NCI-H748 (cell line): ENCODE results near the gene TENM3.

ENCODE experiments used
- DNase-seq: peaks from one replicate; lab custom pipeline; 2025; ENCODE audit not compliant: unreplicated experiment; lab: John Stamatoyannopoulos, UW

Gene TENM3

DNA sequence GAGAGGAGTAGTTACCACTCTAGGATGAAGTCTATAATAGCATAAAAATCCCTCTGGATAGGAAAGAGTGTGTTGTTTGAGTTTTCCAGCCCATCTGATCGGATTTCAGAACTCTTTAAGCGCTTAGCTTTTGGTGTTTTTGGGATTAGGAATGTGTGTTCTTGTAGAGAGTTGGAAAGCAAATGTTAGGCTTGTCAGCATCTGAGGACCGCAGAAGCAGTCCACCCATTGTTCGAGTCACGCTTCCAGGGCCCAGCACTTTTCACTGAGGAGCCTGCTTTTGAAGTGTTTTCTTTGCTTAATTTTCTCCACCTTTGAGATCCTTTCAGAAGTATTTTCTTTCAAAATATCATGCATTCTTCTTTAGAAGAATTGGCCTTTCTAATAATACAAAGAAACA, 306.2 kb downstream of the TENM3 start:
- DNase-seq: no peak

DNA sequence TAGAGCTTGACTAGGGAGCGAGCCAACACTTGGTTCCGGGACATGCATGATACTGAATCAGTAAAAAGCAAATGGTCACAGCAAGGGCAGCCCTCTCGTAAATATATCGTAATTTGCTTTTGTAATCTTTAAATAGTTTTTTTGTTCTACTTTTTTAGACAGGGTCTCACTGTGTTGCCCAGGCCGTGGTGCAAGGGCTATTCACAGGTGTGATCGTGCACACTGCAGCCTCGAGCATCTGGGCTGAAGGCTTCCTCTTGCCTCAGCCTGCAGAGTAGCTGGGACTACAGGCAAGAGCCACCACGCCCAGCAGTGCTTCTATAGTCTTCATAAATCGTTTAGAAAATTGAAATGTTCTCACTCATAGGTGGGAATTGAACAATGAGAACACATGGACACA, 309.7 kb downstream of the TENM3 start:
- no peak for DNase-seq

DNA sequence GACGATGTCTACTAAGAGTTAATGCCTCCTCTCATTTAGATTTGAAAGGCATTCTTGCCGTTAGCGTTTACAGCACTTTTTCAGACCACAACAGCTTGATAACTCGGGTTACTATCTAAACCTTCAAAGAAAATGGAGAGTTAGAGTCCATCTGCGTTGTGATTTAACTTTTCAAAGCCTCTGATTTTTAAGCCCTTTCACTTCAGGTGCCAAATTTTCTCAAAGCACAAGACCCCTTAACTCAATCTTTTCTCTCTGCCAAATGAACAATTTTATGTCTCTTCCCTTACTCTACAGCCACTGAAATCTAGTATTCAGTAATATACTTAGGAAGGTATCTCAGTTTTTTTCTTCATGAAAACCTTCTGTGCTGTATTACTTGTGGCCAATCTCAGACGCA, 310.5 kb downstream of the TENM3 start:
- DNase-seq: no peak

DNA sequence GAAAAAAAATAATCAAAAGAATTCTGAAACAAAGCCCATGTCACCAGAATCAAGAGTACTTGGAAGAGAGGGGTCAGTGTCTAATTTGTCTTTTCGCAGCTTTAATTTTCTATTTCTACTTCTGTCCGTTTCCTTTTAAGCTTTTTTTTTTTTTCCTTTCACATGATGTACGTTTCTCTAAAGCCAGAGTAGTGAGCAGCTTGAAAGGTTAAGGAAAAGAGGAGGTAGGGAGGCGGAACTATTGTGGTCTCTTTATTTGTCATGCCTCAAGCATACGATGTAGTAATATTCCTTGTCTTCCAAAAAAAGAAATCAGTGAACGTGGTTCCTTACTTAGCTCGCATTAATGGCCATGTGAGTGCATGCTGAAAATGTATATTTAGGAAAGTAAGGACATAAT, 311.5 kb downstream of the TENM3 start:
- no peak for DNase-seq

DNA sequence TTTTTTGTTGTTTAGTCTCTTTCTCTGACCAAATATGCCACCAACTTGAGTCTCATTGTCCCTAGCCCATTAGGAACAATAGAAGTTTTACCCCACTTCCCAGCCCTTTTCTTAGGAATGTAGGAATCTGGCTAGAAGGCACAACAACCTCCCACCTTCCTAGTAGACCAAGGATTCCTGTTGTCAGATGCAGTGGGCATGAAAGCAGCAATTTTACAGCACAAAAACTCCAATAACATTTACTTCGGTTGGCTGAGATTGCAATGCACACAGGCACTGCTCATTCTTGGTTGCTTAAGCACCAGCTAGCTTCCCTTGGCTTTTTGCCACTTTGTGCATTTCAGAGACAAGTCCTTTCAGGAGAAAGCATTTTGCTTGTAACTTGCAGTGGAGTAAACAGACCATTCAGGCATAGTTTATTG, 312.8 kb downstream of the TENM3 start:
- DNase-seq: peak; percentile 31

DNA sequence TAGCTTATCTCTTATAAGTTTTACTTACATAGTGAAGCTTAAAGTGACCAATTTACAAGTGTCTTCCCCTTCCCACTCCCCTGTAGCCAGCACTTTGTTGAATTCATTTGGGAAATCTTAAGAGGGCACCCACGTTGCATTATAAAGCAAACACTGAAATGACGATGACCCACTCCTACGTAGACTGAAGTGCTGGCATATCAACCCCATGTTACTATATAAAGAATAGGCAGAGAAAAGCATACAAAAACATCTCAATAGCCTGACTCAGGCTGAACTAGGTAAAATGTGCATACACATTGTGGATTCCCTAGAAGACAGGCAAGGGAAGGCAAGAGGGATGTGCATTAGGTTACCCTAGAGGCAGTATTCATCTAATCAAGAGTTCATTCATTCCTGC, 313.4 kb downstream of the TENM3 start:
- peak; percentile 5 for DNase-seq

DNA sequence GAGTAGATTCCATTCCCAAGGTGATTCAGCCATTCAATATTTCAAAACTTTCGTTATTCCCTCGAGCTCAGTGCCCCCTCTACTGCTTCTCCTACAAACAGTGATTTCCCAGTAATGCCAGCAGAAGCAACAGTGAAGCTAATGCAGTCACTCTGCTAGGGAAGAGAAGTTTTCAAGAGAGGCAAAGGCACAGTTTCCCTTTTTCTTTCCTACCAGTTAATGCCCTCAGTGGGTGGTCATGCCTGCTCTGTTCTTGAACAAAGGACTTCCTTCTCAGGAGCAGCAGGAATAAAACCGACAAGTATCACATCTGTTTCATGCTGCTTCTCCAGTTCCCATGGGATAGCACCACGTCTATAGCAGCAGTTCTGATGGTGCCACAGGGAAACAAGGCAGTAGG, 317.2 kb downstream of the TENM3 start:
- peak; percentile 40 for DNase-seq

DNA sequence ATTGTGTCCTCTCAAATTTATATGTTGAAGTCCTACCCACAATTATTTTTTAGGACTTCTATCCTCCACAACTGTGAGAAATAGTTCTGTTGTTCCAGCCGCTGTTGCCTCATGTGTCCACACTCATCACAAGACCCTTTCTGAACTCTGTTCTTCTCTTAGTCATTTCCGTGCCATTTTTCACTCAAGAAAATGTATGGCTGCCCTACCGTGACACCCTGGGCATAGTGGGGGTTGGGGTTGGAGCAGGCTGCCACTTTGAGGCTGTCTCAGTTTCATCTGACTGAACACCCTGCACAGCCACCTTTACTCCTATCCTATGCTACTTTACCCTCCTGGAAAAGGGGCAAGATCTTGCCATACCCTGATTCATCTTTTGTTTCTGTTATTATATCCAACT, 319.1 kb downstream of the TENM3 start:
- DNase-seq: no peak

DNA sequence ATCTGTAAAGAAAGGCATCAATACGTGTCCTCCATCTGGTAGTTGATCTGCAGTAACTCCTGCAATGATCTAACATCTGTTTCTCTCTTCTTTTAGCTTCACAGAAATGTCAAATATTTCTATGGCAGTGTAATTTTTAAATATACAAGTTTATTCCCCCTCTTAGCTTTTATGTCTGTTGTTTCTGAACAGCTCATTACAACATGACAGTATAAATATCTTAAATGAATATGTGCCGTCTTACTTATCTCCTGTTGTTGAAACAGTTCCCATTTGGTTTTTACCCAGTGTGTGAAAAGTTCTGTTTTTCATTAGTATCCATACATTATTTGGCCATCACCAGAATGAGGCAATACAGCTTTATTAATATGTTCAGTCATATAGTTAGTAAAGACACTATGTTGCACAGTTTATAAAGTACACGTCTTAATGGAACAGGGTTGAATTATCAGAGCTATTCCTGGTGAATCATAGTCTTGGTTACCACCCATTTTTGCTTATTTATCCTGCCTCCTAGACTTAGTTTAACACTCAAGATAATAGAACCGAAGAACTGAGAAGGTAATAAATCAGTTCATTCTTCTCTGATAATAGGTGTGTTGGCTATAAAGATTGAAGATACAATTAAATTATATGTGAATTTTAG, 321.6 kb downstream of the TENM3 start:
- DNase-seq: no peak

DNA sequence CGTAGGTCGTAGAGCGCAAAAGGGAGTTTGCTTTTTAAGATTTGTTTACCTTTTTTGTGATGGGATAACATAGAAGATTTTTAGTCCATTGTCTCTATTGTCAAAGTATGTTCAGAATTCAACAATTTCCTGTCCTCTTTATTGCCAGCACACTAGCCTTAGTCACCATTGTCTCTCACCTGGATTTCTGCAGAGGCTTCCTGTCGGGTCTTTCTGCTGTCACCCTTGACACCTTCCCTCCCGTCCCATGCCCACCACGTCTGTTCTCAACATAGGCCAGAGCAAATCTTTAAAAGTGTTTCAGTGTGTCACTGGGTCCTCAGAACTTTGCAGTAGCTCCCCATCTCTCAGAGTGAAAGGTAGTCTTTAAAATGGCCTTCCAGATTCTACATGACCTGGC, 323.9 kb downstream of the TENM3 start:
- no peak for DNase-seq

DNA sequence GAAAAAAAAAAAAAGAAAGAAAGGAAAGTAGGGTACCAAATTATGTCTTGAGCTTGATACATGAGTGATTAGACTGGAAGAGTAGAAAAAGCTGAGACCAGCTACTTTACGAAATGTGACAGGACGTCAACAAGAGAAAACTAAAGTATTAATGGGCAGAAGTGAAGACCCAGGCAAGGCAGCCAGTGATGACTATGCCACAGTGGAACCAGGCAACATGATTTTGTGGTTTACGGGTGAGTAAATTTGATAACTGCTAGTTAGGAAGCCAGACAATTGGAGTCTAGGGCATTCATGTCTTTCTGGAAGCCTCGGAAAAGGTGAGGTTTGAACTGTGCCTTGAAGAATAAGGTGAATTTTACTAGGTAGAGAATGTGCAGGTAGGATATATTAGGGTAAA, 326.4 kb downstream of the TENM3 start:
- DNase-seq: no peak

DNA sequence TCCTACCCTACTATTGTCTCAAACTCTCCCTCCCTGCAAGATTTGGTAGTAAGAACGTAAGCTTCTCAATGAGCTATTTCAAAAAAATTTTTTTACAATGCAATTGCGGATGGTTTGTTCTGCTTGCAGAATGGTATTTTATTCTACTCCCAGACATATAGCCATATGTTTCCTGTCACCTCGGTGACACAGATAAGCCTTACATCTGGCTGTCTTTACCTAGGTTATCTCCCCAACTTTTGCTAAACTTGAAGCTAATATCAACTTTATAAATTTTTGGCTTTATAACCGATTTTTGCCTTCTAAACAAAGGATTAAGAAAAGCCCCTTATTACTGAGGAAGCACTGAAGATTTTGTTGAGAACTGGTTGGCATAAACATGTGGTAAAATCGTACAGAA, 331.5 kb downstream of the TENM3 start:
- DNase-seq: no peak

DNA sequence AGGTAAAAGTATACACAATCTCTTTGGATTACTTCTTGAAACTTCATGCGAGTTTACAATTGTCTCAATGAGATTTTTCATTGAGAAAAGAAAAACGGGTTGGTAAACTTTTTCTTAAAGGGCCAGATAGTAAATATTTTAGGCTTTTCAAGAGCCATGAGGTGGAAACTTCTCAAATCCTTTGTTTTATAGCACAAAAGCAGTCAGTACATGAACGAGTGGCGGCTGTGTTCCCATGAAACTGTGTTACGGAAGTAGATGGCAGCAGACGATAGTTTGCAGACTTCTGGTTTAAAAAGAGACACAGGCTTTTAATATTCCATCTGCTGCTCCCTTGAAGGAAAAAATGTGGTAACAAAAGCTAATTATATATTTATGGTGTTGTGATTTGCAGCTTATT, 332.0 kb downstream of the TENM3 start:
- DNase-seq: no peak

DNA sequence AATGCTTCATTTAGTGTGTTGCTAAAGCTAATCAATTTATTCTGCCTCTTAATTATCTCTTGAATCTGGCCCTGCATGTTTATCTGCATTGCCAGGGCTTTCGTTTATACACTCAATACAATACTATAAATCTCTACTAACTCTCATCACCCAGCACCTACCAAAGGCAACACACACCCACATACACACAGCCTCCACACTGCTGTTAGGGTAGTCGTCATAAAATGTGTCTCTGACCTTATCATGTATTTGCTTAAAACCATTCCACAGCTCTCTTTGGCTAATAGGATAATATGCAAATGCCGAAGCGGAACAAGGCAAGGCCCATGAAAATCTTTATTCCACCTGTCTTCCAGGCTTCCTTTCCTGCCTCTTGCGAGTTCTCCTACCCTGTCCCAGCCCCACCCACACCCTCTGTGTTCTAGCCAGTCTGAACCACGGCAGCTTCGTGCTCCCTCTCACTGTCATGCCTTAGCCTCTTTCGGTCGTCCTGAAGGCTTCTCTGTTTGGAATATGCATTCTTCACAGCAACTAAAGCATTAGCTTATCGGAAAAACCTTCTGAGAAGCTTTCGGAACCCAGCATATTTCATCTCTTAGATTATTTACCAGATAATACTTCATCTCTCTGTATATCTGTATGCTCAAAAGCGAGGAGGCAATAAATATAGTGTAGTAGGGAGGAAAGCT, 333.5 kb downstream of the TENM3 start:
- DNase-seq: no peak

DNA sequence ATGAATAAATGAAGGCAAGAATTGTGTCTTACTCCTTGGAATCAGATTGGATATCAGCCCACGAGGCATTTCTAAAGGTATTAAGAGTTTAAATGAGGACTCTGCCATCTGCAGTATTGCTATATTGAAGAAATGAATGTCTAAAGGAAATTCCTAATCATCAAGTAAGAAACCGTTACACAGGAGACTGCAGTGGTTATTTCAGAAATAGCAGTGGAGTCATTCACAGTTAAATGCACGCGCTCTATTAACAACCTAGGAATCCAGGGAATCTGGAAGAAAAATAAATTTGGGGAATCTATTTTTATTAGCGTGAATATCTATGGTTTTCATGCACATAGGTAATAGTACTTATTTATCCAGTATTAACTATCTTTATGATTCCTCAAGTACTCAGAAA, 334.2 kb downstream of the TENM3 start:
- no peak for DNase-seq

DNA sequence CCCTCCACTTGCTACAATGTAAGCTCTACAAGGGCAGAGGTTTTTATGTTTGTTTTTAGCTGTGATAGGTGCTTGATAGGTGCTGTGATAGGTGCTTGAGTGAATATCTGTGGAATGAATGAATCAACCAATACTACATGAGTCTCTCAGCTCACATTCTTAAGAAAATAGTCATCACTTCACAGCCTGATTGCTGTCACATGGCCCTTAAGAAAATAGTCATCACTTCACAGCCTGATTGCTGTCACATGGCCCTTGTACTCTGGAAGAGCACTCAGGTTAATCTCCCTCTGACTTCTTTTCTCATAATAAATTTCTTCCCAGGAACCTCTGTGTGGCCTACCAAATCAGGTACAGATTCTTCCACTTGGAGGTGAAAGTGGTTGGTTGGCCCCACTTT, 335.2 kb downstream of the TENM3 start:
- no peak for DNase-seq

DNA sequence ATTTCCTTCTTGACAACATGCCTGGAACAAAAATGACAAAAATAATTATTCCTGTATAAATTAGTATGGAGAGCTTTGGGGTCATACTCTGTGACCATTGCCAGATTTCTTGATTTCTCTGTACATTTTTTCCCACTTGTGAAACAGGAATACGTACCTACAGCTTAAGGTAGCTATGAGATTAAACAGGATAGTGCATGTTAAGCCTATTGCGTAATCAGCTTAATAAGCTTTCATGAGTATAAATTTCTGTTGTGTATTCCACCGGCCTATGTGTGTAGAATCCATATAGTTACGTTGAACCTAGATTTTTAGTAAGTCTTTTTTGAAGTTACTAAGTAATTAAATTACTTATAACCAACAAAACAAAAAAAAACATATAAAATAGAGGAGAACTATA, 339.0 kb downstream of the TENM3 start:
- DNase-seq: no peak

DNA sequence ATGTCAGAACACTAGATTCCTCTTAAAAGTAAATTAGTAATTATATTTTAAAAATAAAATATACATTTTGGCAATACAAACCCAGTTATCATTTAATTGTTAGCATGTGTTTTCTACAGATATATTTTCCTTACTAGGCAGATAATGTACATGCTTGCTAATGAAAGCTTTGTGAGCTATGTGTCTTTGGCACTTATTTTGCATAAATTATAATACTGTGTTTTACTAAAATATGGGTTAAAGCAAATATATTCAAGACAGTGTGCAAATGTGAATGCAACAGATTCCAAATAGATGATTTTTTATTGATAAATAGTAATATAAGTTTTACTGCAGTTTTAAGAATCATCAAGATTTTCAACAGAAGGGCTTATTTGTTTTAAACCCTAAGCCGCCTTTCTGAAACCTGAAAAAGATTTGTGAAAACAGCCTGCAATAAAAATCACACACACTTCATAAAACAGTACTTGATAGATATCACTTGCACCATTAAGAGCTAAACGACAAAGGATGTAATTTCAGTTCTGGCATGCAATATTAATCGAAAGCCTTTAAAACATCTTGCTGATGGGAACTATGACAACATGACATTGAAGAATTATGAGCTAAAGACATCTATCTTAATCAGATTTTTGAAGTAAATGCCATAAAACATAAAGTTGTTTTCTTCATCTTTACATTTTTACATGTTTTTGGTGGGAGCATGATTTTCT, 340.7 kb downstream of the TENM3 start:
- DNase-seq: no peak

DNA sequence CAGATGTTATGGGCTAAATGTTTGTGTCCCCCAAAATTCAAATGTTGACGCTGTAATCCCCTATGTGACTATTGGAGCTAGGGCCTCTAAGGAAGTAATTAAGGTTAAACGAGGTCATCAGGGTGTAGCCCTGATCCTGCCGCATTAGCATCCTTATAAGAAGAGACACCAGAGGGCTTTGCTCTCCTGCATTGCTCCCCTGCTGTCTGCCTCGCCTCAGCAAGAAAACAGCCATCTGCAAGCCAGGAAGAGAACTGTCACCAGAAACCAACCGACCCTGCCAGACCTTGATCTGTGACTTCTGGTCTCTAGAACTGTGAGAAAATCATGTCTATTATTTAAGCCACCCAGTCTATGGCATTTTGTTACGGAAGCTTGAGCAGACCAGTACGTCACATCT, 342.1 kb downstream of the TENM3 start:
- DNase-seq: no peak

DNA sequence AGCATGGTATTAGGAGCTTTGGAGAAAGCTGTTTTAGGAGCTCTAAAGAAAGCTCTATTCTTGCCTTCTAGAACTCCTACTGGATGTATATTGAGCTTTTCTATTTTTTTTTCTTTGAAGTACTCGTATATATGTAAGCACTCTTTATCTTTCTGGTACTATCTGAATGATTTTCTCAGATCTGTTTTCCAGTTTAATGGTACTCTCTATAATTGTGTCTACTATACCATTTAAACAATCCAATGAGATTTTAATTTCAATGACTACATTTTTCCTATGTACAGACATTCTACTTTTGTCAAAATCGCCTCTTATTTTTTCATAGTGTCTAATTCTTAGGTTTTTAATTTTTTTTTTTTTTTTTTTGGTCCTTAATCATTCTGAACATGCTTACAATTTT, 345.9 kb downstream of the TENM3 start:
- DNase-seq: no peak

DNA sequence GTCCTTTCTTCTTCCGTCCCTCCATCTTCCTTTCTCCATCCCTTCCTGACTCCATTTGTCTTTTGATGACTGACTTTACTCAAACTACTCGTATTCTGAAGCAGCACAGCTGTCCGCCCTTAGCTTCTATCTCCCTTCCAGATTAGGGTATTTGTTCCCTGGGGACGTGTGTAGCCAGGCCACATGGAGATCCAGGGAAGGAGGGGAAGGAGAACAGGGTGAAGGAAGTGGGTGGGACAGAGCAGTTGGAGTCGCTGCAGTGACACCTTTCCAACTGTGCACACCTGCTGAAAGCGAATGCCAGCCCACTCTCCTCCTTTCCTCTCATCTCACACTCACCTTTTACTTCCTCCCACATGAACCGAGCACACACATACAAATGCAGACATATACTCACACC, 350.2 kb downstream of the TENM3 start:
- no peak for DNase-seq

DNA sequence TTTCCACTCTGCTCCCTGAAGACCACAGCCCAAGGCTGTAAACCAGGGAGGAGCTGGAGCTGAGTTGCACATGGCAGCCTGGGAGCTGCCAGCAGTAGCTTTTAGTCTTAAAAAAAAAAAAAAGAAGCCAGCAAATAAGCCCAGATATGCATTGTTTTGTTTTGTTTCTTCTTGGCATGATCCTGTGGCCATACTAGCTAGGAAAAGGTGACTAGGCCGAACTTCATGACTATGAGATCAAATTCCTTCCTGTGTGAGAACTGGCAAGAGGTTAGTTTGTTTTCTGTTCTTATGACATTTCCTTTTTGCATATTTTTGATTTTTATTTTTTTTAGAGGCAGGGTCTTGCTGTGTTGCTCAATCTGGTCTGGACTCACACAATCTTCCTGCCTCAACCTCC, 350.7 kb downstream of the TENM3 start:
- no peak for DNase-seq
